IMR-90 (cell line): Measurements from ENCODE around the gene UACA.

ENCODE experiments used
- BHLHE40 ChIP-seq: fragments of 150-350 bp; IDR thresholded peaks from 2 replicates; pipeline ENCODE4 v1.6.1; 2016; ENCODE audit warnings: mild to moderate bottlenecking, low read depth, low read length
- CEBPB ChIP-seq: IDR thresholded peaks from 2 replicates; pipeline ENCODE4 v1.6.1; 2012; ENCODE audit warnings: low read depth, low read length, improper control_type of control experiment
- CHD1 ChIP-seq: IDR thresholded peaks from 2 replicates; pipeline ENCODE4 v1.6.1; 2012; ENCODE audit warnings: low read depth, low read length, improper control_type of control experiment
- CTCF ChIP-seq: conservative IDR thresholded peaks from 2 replicates; pipeline ENCODE4 v1.5.1; 2012; ENCODE audit warnings: mild to moderate bottlenecking, low read depth, low read length, improper control_type of control experiment
- ELK1 ChIP-seq: fragments of 150-350 bp; IDR thresholded peaks from 2 replicates; pipeline ENCODE4 v1.6.1; 2016; ENCODE audit warnings: low read depth, mild to moderate bottlenecking, low read length, moderate library complexity, borderline replicate concordance
- MXI1 ChIP-seq: IDR thresholded peaks from 2 replicates; pipeline ENCODE4 v1.6.1; 2012; ENCODE audit warnings: low read depth, mild to moderate bottlenecking, low read length, moderate library complexity, borderline replicate concordance
- NFE2L2 ChIP-seq: fragments of 150-350 bp; IDR thresholded peaks from 2 replicates; pipeline ENCODE4 v1.6.1; 2016; ENCODE audit warnings: low read depth, mild to moderate bottlenecking, low read length
- POLR2A ChIP-seq: IDR thresholded peaks from 2 replicates; pipeline ENCODE4 v1.6.1; 2012; ENCODE audit warnings: mild to moderate bottlenecking, low read depth, low read length
- RCOR1 ChIP-seq: IDR thresholded peaks from 2 replicates; pipeline ENCODE4 v1.6.1; 2012; ENCODE audit warnings: mild to moderate bottlenecking, low read length, improper control_type of control experiment; ENCODE audit not compliant: insufficient replicate concordance
- RFX5 ChIP-seq: IDR thresholded peaks from 2 replicates; pipeline ENCODE4 v1.8.0; 2012; ENCODE audit warnings: low read depth, mild to moderate bottlenecking, low read length, moderate library complexity
- SMC3 ChIP-seq: fragments of 150-350 bp; IDR thresholded peaks from 2 replicates; pipeline ENCODE4 v1.6.1; 2016; ENCODE audit warnings: low read depth, mild to moderate bottlenecking, antibody characterized with exemption, low read length, moderate library complexity

GRCh38 chr15:70646169-70646568 lies 117.2 kb downstream of the UACA start:
- TF ChIP-seq CTCF (no peak), POLR2A (no peak), BHLHE40 (no peak), MXI1 (no peak), CHD1 (no peak), CEBPB (no peak), RFX5 (no peak), RCOR1 (no peak), ELK1 (no peak), NFE2L2 (no peak), SMC3 (no peak)
